Nephron (organoid): ENCODE data around the gene LDAH.

Experiments used
- H3K27ac Mint-ChIP-seq, 3 experiments: 2 replicates each; pipeline ENCODE4 v1.8.0; 2020; ENCODE audit warnings: mixed read lengths in 3 of 3, mild to moderate bottlenecking in 2 of 3, moderate library complexity in 1 of 3
- H3K27me3 Mint-ChIP-seq: 2 replicates; pipeline ENCODE4 v1.8.0; 2021; ENCODE audit warnings: low read depth, mild to moderate bottlenecking, moderate library complexity, mixed read lengths
- H3K36me3 Mint-ChIP-seq: 2 replicates; pipeline ENCODE4 v1.8.0; 2020; ENCODE audit warnings: low read depth, mixed read lengths
- H3K4me1 Mint-ChIP-seq: 2 replicates; pipeline ENCODE4 v1.8.0; 2020; ENCODE audit warnings: mixed read lengths
- H3K4me3 Mint-ChIP-seq, 3 experiments: 2 replicates each; pipeline ENCODE4 v1.8.0; 2020; ENCODE audit warnings: mild to moderate bottlenecking in 3 of 3, mixed read lengths in 3 of 3, moderate library complexity in 2 of 3
- H3K9me3 Mint-ChIP-seq: 2 replicates; pipeline ENCODE4 v1.8.0; 2020; ENCODE audit warnings: mixed read lengths
- TF ChIP-seq, protein P1 (sequence below), 3 experiments: fragments of 200-600 bp; sonication (generic); IDR thresholded peaks; one replicate each; pipeline ENCODE4 v1.5.0; 2021; ENCODE audit warnings: antibody characterized with exemption in 3 of 3; ENCODE audit not compliant: unreplicated experiment in 3 of 3

The LDAH gene

GRCh38 chr2:20651731-20652099 is 171.2 kb downstream of the LDAH start:
- Mint-ChIP-seq H3K9me3 (no peaks in the 10 kb centered on the region), H3K27me3 (peaks cover 29% of the 10 kb centered on the region), H3K36me3 (no peaks in the 10 kb centered on the region), H3K27ac (peak overlapping the region; percentile 83 to 95 (median 95)), H3K4me3 (peak overlapping the region; percentile 90 to 98 (median 95)), H3K4me1 (peaks cover 27% of the 10 kb centered on the region)
- TF ChIP-seq, protein P1, sequence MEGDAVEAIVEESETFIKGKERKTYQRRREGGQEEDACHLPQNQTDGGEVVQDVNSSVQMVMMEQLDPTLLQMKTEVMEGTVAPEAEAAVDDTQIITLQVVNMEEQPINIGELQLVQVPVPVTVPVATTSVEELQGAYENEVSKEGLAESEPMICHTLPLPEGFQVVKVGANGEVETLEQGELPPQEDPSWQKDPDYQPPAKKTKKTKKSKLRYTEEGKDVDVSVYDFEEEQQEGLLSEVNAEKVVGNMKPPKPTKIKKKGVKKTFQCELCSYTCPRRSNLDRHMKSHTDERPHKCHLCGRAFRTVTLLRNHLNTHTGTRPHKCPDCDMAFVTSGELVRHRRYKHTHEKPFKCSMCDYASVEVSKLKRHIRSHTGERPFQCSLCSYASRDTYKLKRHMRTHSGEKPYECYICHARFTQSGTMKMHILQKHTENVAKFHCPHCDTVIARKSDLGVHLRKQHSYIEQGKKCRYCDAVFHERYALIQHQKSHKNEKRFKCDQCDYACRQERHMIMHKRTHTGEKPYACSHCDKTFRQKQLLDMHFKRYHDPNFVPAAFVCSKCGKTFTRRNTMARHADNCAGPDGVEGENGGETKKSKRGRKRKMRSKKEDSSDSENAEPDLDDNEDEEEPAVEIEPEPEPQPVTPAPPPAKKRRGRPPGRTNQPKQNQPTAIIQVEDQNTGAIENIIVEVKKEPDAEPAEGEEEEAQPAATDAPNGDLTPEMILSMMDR (IDR thresholded peaks at IDR 0.05; ENCODE audit: unreplicated experiment in 3 of 3): no peak

DNA sequence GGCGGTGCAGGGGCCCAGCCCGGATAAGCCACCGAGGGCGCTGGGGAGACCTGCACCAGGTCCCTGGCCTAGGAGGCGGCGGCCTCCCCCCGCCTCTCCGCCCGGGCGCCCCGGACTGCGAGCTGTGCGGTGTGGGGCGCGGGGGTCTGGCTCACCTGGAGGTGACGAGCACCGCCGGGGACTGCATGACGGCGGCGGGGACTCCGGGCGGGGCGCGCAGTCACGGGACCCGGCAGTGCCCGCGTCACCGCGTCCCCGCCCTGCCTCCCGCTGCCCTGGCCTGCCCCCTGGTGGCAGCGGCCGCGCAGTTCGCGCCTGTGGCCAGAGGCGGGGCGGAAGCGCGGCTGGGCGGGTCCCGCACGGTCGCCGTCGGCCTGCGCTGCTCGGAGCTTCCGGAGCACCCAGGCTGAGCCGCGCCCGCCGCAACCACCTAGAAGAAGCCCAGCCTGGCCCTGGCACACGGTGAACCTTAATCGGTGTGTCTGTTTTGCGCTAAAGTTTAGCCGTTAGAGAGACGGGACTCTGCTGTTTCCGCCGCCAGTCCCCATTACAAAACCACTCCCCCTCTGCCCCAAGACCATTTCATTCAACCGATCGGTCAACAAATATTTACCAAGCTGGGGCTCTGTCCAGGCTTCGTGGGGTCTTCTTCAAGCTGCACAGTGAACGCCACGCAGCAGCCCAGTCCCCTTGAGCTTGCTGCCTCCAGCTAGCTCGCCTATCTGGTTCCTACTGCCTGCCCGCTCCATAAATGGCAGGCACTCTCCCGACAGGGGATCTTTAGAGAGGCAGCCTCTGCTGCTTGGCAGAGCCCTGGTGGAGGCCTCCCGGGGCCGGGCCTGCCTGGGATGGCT is 171.8 kb downstream of the LDAH start, which contains the start of gene HS1BP3:
Gene HS1BP3, minus strand, starts transcription at position 222 of the 854 bp plus-strand sequence. Its CDS starts 35 bp downstream, at position 187.
- H3K36me3 Mint-ChIP-seq: no peaks in the 10 kb centered on the region
- peaks cover 29% of the 10 kb centered on the region for H3K27me3 Mint-ChIP-seq
- peak within 1 kb of the TSS; percentile 83 to 95 (median 95) for H3K27ac Mint-ChIP-seq

GRCh38 chr2:20650393-20650876 is 172.5 kb downstream of the LDAH start:
- H3K27ac Mint-ChIP-seq: no peak overlapping the region
- peaks cover 27% of the 10 kb centered on the region for H3K4me1 Mint-ChIP-seq

More for the DNA sequence above, 171.8 kb downstream of the LDAH start, which contains the start of gene HS1BP3:
- Mint-ChIP-seq H3K9me3 (no peaks in the 10 kb centered on the region), H3K4me1 (peaks cover 27% of the 10 kb centered on the region), H3K4me3 (peak within 1 kb of the TSS; percentile 90 to 98 (median 95))
- TF ChIP-seq, protein P1 (IDR thresholded peaks at IDR 0.05; ENCODE audit: unreplicated experiment in 3 of 3): peak; percentile 96 to 97 (median 97)

GRCh38 chr2:20649976-20650375 is 172.9 kb downstream of the LDAH start:
- Mint-ChIP-seq H3K9me3 (no peaks in the 10 kb centered on the region), H3K4me1 (peaks cover 27% of the 10 kb centered on the region), H3K4me3 (peak overlapping the region; percentile 81 to 95 (median 87)), H3K27ac (no peak overlapping the region), H3K36me3 (peaks cover under 1% of the 10 kb centered on the region), H3K27me3 (peaks cover 20% of the 10 kb centered on the region)
- TF ChIP-seq, protein P1 (IDR thresholded peaks at IDR 0.05; ENCODE audit: unreplicated experiment in 3 of 3): no peak

More at GRCh38 chr2:20650393-20650876, 172.5 kb downstream of the LDAH start:
- no peaks in the 10 kb centered on the region for H3K36me3 Mint-ChIP-seq
- peaks cover 25% of the 10 kb centered on the region for H3K27me3 Mint-ChIP-seq
- no peaks in the 10 kb centered on the region for H3K9me3 Mint-ChIP-seq
- TF ChIP-seq, protein P1 (IDR thresholded peaks at IDR 0.05; ENCODE audit: unreplicated experiment in 3 of 3): no peak
- peak overlapping the region; percentile 81 to 95 (median 87) for H3K4me3 Mint-ChIP-seq

- TF ChIP-seq, protein P1 (IDR thresholded peaks at IDR 0.05; ENCODE audit: unreplicated experiment in 3 of 3): no peak
- Mint-ChIP-seq H3K9me3 (no peaks in the 10 kb centered on the region), H3K27ac (no peak overlapping the region), H3K36me3 (peaks cover 5% of the 10 kb centered on the region), H3K27me3 (peaks cover 18% of the 10 kb centered on the region), H3K4me1 (peaks cover 27% of the 10 kb centered on the region), H3K4me3 (peak overlapping the region; percentile 81 to 95 (median 87))
Measured at GRCh38 chr2:20649576-20649975, 173.3 kb downstream of the LDAH start.
